GM21528 (cell line): ENCODE measurements around the gene VGLL4.

ENCODE experiments used
- ATAC-seq: cut with Tn5 transposase; IDR thresholded peaks from one replicate; pipeline ENCODE4 v1.9.1; 2021; ENCODE audit warnings: mild to moderate bottlenecking, moderate library complexity; ENCODE audit not compliant: unreplicated experiment, low FRiP score

The VGLL4 gene

GRCh38 chr3:11554666-11555065 is 89.0 kb downstream of the VGLL4 start:
- no peak for ATAC-seq

GRCh38 chr3:11554236-11554610 is 89.5 kb downstream of the VGLL4 start:
- no peak for ATAC-seq

GRCh38 chr3:11553436-11554235 is 90.1 kb downstream of the VGLL4 start:
- no peak for ATAC-seq

- no peak for ATAC-seq
Observed at GRCh38 chr3:11552289-11553264, 91.1 kb downstream of the VGLL4 start.

GRCh38 chr3:11551036-11551435 is 92.7 kb downstream of the VGLL4 start:
- no peak for ATAC-seq

GRCh38 chr3:11549580-11550140 is 94.1 kb downstream of the VGLL4 start:
- ATAC-seq = no peak

GRCh38 chr3:11548721-11549131 is 95.0 kb downstream of the VGLL4 start:
- ATAC-seq = no peak

- no peak for ATAC-seq
Observed at GRCh38 chr3:11547498-11547897, 96.2 kb downstream of the VGLL4 start.

GRCh38 chr3:11546657-11547302 is 96.9 kb downstream of the VGLL4 start:
- ATAC-seq = no peak

GRCh38 chr3:11545186-11545851 is 98.4 kb downstream of the VGLL4 start:
- ATAC-seq = no peak

GRCh38 chr3:11544412-11545181 is 99.1 kb downstream of the VGLL4 start:
- no peak for ATAC-seq

- ATAC-seq = no peak
Observed at GRCh38 chr3:11543948-11544387, 99.7 kb downstream of the VGLL4 start.

GRCh38 chr3:11543141-11543947 is 100.4 kb downstream of the VGLL4 start:
- ATAC-seq = no peak

GRCh38 chr3:11542551-11542950 is 101.2 kb downstream of the VGLL4 start:
- no peak for ATAC-seq

- ATAC-seq = no peak
Observed at GRCh38 chr3:11541321-11542303, 102.1 kb downstream of the VGLL4 start.

GRCh38 chr3:11539677-11540076 is 104.0 kb downstream of the VGLL4 start:
- no peak for ATAC-seq

- no peak for ATAC-seq
Observed at GRCh38 chr3:11539218-11539617, 104.5 kb downstream of the VGLL4 start.
